Measurements from ENCODE around the gene LIPC.

GRCh38 chr15:58506064-58506490 is 74.3 kb downstream of the LIPC start:
- no peak for TF ChIP-seq POLR2AphosphoS2 (conservative IDR thresholded peaks at IDR 0.05; ENCODE audit: low read length)
- TF ChIP-seq JUN (IDR thresholded peaks at IDR 0.05), result no peak
- no peak for TF ChIP-seq REST (IDR thresholded peaks at IDR 0.05)
- no peak for TF ChIP-seq KDM5A (IDR thresholded peaks at IDR 0.05)
- TF ChIP-seq CTCF (IDR thresholded peaks at IDR 0.05), result no peak
- TF ChIP-seq POLR2A (IDR thresholded peaks at IDR 0.05; ENCODE audit: low read length), result no peak
